Bronchial epithelial cell (primary cell): ENCODE measurements around the gene HACE1. TPM values are rescaled to one million over a fixed set of nuclear protein-coding genes. Genes with fewer than 3 reads are reported as not detected.

Source experiments
- DNase-seq: peaks from one replicate; pipeline ENCODE4 v3.0.0-alpha.2; 2010; ENCODE audit warnings: low read depth
- FAIRE-seq: peaks from 2 replicates; lab custom pipeline; 2011; peaks lifted over from hg19 to GRCh38; lab: Jason Lieb, UNC
- H3K27me3 ChIP-seq: 2 replicates; pipeline ENCODE4 v1.5.1; 2011; ENCODE audit warnings: low read length; ENCODE audit not compliant: control insufficient read depth, insufficient read depth
- H3K36me3 ChIP-seq: 2 replicates; pipeline ENCODE4 v1.5.1; 2011; ENCODE audit warnings: low read length; ENCODE audit not compliant: control insufficient read depth, insufficient read depth
- H3K4me3 ChIP-seq: 2 replicates; pipeline ENCODE4 v1.5.1; 2011; ENCODE audit warnings: mild to moderate bottlenecking, low read depth, low read length, control low read depth
- total RNA-seq: library from RNA; depleted of rRNA; stranded (reverse); fragments of >200 nt; gene quantifications from 2 replicates; pipeline ENCODE4 v1.2.1, GENCODE V29; 2014
- TF ChIP-seq, protein P1 (sequence below): IDR thresholded peaks from 2 replicates; pipeline ENCODE4 v1.5.1; 2011; ENCODE audit warnings: mild to moderate bottlenecking, moderate library complexity, low read length, control low read depth, inconsistent platforms; ENCODE audit not compliant: insufficient read depth, severe bottlenecking

Gene HACE1
- total RNA-seq, 1 donor from 2014 or later: 14.2 TPM

GRCh38 chr6:104796031-104796785 is 63.5 kb downstream of the HACE1 start:
- DNase-seq: no peak
- FAIRE-seq: no peak
- H3K36me3 ChIP-seq: no peaks in the 10 kb centered on the region
- H3K4me3 ChIP-seq: no peak overlapping the region
- no peaks in the 10 kb centered on the region for H3K27me3 ChIP-seq
- TF ChIP-seq, protein P1, sequence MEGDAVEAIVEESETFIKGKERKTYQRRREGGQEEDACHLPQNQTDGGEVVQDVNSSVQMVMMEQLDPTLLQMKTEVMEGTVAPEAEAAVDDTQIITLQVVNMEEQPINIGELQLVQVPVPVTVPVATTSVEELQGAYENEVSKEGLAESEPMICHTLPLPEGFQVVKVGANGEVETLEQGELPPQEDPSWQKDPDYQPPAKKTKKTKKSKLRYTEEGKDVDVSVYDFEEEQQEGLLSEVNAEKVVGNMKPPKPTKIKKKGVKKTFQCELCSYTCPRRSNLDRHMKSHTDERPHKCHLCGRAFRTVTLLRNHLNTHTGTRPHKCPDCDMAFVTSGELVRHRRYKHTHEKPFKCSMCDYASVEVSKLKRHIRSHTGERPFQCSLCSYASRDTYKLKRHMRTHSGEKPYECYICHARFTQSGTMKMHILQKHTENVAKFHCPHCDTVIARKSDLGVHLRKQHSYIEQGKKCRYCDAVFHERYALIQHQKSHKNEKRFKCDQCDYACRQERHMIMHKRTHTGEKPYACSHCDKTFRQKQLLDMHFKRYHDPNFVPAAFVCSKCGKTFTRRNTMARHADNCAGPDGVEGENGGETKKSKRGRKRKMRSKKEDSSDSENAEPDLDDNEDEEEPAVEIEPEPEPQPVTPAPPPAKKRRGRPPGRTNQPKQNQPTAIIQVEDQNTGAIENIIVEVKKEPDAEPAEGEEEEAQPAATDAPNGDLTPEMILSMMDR: no peak

DNA sequence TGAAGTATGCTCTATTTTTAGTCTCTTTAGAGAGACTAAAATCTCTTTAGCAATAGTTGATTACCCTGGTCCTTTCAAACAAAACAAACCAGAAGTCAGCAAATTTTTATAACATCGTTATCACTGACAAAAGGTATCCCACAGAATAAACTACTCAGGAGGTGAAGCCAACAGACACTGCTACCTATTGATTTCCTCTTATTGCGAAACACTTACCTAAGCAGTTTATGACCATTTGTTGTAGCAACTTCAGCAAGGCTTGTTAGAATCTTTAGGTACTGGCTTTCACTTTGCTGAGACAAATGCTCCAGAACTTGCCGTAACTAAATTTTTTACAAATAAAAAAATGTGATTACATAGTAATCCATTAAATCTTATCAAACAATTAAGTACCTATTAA is 64.4 kb downstream of the HACE1 start:
- H3K27me3 ChIP-seq: no peaks in the 10 kb centered on the region
- no peaks in the 10 kb centered on the region for H3K36me3 ChIP-seq
- H3K4me3 ChIP-seq: no peak overlapping the region
- TF ChIP-seq, protein P1: no peak
- DNase-seq (peak; percentile 50), FAIRE-seq (no peak)

- FAIRE-seq (no peak), DNase-seq (peak; percentile 65)
- TF ChIP-seq, protein P1: peak; percentile 28
Measured at GRCh38 chr6:104789770-104790190, 69.9 kb downstream of the HACE1 start.

GRCh38 chr6:104788400-104788799 is 71.3 kb downstream of the HACE1 start:
- H3K36me3 ChIP-seq: no peaks in the 10 kb centered on the region
- DNase-seq (no peak), FAIRE-seq (no peak)
- TF ChIP-seq, protein P1: no peak
- no peak overlapping the region for H3K4me3 ChIP-seq
- no peaks in the 10 kb centered on the region for H3K27me3 ChIP-seq

More at GRCh38 chr6:104789770-104790190, 69.9 kb downstream of the HACE1 start:
- H3K4me3 ChIP-seq: no peak overlapping the region
- no peaks in the 10 kb centered on the region for H3K27me3 ChIP-seq
- H3K36me3 ChIP-seq: no peaks in the 10 kb centered on the region

- no peak for DNase-seq
- TF ChIP-seq, protein P1: no peak
- Histone ChIP-seq H3K27me3 (no peaks in the 10 kb centered on the region), H3K36me3 (no peaks in the 10 kb centered on the region), H3K4me3 (no peak overlapping the region)
- FAIRE-seq: no peak
Measured at GRCh38 chr6:104787305-104787704, 72.4 kb downstream of the HACE1 start.
